HAP-1 (cell line): ENCODE results near the gene MYCBPAP.

Experiments
- DNase-seq, 2 experiments: peaks; one replicate each; pipeline ENCODE4 v3.0.0-alpha.2; 2016 to 2020; ENCODE audit warnings: low spot score in 2 of 2
- H3K27me3 ChIP-seq: fragments of 250-450 bp; sonication (Bioruptor Pico); 2 replicates; pipeline ENCODE4 v1.5.1; 2020; ENCODE audit warnings: low read depth, mild to moderate bottlenecking, moderate library complexity
- H3K36me3 ChIP-seq: fragments of 250-450 bp; sonication (Bioruptor Pico); replicated peaks from 2 replicates; pipeline ENCODE4 v1.5.1; 2020; ENCODE audit warnings: mild to moderate bottlenecking
- H3K4me1 ChIP-seq: fragments of 250-450 bp; sonication (Bioruptor Pico); 2 replicates; pipeline ENCODE4 v1.5.1; 2020; ENCODE audit warnings: mild to moderate bottlenecking
- H3K4me3 ChIP-seq: fragments of 250-450 bp; sonication (Bioruptor Pico); 2 replicates; pipeline ENCODE4 v1.5.1; 2020; ENCODE audit warnings: mild to moderate bottlenecking, moderate library complexity
- H3K9me3 ChIP-seq: fragments of 250-450 bp; sonication (Bioruptor Pico); 2 replicates; pipeline ENCODE4 v1.5.1; 2020; ENCODE audit warnings: mild to moderate bottlenecking, moderate library complexity
- in situ Hi-C: fragments of 300-500 bp; cut with MboI; formaldehyde crosslinking; loops from 3 replicates; pipeline ENCODE4 v1.14.3; 2020; ENCODE audit warnings: low sequenced_read_pairs, inconsistent platforms, mixed read lengths

Gene MYCBPAP

DNA sequence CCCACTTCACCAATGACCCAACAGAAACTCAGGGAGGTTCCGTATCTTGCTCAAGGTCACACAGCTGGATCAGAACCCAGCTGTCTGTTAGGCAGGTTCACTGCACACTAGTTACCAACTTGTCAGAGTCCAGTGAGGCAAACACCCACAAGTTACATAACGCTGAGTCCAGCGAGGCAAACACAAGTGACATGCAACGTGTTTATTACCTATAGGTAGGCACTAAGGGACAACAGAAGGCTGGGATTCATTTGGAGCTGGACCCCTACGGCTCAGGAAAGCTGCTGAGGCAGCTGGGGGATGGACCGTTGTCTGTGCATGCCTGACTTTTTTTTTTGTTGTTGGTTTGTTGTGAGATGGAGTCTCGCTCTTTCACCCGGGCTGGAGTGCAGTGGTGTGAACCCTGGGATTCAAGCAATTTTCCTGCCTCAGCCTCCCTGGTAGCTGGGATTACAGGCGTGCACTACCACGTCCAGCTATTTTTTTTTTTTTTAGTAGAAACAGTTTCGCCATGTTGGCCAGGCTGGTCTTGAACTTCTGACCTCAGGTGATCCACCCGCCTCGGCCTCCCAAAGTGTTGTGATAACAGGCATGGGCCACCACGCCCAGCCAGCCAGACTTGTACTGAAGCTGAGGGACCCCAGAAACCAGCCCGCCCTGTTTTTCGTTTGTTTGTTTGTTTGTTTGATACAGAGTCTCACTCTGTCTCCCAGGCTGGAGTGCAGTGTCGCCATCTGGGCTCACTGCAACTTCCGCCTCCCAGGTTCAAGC, 31.5 kb upstream of the MYCBPAP start:
- DNase-seq: no peak
- in situ Hi-C loops: no loop called here
- Histone ChIP-seq H3K27me3 (no peaks in the 10 kb centered on the region), H3K4me1 (peaks cover 6% of the 10 kb centered on the region; the same call in 1 of the 2 replicates), H3K9me3 (no peaks in the 10 kb centered on the region), H3K4me3 (no peak overlapping the region), H3K36me3 (peaks cover 13% of the 10 kb centered on the region)

DNA sequence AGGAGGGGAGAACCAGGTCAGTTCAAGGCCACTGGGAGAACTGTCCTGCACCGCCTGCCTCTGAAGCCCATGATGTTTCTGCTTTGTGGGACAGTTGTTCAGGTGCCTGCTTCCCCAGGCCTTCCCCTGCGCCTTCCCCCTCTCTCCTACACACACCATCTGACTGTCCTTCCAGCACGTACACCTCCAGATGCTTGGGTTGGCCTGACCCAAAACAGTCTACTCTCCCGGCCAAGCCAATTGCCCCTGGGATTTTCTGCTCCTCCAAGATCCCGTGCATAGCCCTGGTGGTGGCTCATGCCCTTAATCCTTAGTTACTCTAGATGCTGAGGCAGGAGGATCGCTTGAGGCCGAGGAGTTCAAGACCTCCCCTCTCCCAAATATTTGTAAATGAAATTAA, 30.3 kb upstream of the MYCBPAP start:
- in situ Hi-C loops: no loop called here
- no peak for DNase-seq

DNA sequence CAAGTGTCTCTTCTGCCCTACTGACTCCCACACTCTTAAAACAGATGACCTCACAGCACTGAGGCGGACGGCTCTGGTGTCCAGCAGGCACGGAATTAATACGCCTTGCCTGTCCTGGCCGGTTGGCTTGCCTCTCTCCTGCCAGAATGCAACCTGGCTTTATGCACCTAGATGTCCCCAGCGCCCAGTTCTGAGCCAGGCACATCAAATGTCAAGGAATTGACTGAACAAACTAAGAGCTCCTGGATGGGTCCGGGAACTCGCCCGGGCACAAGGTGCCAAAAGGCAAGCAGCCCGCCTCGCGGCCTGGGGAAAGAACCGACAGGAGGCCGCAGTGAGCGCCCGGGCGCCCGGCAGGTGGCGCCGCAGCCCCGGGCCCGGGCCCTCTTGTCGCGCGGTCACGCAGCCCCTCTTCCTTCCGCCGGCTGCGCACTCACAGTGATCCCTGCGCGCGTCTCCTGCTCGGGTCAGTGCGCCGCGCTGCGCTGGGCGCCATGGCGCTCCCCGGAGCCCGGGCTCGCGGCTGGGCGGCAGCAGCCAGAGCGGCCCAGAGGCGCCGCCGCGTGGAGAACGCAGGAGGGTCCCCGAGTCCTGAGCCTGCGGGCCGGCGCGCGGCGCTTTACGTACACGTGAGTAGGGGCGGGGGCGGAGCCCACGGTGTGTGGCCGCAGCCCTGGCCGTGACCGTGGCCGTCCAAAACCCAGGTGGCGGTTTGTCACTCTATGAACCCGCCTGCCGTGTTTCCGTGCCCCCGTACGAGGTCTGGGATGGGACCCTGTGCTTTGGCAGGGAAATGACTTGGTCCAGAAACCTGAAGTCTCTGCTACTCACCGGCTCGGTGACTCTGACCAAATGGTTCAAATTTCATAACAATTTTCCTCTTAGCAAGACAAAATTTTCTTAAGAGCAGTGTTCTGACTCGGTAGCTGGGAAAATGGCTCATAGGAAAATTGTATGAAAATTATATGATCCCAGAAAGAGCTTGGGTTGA, 29.6 kb upstream of the MYCBPAP start, which contains the start of gene RSAD1:
RSAD1 (plus strand) TSS at position 470 of the 991 bp plus-strand sequence; CDS start at position 495, 25 bp downstream.
- DNase-seq: peak; percentile 84 to 89
- Histone ChIP-seq H3K9me3 (no peaks in the 10 kb centered on the region), H3K36me3 (peaks cover 30% of the 10 kb centered on the region), H3K4me3 (peak within 1 kb of the TSS; percentile 51), H3K27me3 (no peaks in the 10 kb centered on the region), H3K4me1 (peaks cover 6% of the 10 kb centered on the region; the same call in 1 of the 2 replicates)
- in situ Hi-C loops: no loop called here

More for the DNA sequence above, 30.3 kb upstream of the MYCBPAP start:
- peaks cover 24% of the 10 kb centered on the region for H3K36me3 ChIP-seq
- H3K4me3 ChIP-seq: peak overlapping the region; percentile 51
- H3K4me1 ChIP-seq: peaks cover 6% of the 10 kb centered on the region; the same call in 1 of the 2 replicates
- no peaks in the 10 kb centered on the region for H3K9me3 ChIP-seq
- H3K27me3 ChIP-seq: no peaks in the 10 kb centered on the region

DNA sequence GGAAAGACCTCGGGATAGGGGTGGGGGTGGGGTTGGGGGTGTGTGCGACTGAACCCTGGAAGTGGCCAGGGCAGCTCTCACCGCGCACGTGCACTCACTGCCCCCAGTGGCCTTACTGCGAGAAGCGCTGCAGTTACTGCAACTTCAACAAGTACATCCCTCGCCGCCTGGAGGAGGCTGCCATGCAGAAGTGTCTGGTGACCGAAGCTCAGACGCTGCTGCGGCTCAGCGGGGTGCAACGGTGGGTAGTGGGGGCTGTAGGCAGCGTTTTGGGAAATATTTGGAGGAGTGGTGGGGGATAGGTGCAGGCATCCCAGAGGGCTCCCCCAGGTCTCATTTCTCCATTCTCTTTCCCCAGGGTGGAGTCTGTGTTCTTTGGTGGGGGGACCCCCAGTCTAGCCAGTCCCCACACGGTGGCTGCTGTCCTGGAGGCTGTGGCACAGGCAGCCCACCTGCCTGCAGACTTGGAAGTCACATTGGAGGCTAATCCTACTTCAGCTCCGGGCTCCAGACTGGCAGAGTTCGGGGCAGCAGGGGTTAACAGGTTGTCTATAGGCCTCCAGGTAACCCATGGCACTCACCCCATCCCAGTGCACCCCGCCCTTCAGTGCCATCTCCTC, 28.6 kb upstream of the MYCBPAP start:
- Histone ChIP-seq H3K4me3 (peak overlapping the region; percentile 51), H3K9me3 (no peaks in the 10 kb centered on the region), H3K27me3 (no peaks in the 10 kb centered on the region), H3K36me3 (peaks cover 39% of the 10 kb centered on the region), H3K4me1 (peaks cover 6% of the 10 kb centered on the region; the same call in 1 of the 2 replicates)
- DNase-seq: peak; percentile 81 to 89
- in situ Hi-C loops: loop anchor here (10.0 kb wide), 1 partner anchor 145 kb away; no protein-coding TSS in a partner anchor

DNA sequence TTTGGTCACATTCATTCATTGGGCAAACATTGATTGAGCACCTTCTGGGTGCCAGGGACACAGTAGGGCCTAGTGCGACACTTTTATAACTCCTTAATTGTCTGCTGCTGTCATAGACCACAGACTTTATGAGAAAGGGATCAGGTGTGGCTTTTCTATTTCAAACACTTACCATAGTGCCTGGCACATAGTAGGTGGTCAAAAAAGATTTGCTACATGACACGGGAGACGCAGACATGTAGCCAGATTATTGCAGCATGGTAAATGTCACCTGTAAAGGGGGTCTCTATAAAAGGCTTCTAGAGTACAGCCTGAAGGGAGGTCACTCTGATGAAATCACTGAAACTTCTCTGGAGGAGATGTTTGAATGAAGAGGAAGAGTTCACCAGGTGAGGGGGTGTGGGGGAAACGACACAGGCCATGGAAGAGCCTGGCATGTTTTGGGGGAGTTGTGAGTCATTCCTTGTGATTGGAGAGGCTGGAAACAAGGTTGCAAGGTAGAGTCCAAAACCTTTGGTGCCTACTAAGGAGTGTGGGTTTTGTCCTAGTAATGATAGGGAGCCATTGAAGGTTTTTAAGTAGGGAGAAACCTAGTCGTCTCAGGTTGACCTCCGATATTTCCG, 28.0 kb upstream of the MYCBPAP start:
- no peaks in the 10 kb centered on the region for H3K27me3 ChIP-seq
- in situ Hi-C loops: loop anchor here (10.0 kb wide), 1 partner anchor 145 kb away; no protein-coding TSS in a partner anchor
- no peak for DNase-seq
- peaks cover 6% of the 10 kb centered on the region; the same call in 1 of the 2 replicates for H3K4me1 ChIP-seq
- H3K4me3 ChIP-seq: peak overlapping the region; percentile 51; the same call in 1 of the 2 replicates
- no peaks in the 10 kb centered on the region for H3K9me3 ChIP-seq
- peaks cover 44% of the 10 kb centered on the region for H3K36me3 ChIP-seq

DNA sequence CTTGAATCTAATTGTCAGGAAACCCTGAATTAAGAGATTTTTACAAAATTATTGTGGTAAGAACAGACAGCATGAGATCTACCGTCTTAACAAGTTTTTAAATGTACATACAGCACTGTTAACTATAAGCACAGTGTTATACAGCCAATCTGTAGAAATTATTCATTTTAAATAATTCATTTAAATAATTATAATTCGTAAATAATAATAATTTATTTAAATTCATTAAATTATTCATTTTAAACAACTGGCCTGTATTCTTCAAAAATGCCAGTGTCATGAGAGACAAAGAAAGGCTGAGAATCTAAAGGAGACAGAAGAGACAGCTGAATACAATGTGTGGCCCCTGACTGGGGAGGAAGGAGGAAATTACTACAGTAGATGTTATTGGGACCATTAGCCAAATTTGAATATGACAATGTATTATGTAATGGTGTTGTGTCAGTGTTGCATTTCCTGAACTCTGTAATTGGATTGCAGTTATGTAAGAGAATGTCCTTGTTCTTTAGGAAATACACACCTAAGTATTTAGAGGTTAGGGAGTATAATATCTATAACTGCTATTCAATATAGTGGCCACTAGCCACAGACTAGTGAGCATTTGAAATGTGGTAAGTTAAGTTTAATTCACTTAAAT, 27.3 kb upstream of the MYCBPAP start:
- in situ Hi-C loops: loop anchor here (10.0 kb wide), 1 partner anchor 144 kb away; no protein-coding TSS in a partner anchor
- peaks cover 51% of the 10 kb centered on the region for H3K36me3 ChIP-seq

DNA sequence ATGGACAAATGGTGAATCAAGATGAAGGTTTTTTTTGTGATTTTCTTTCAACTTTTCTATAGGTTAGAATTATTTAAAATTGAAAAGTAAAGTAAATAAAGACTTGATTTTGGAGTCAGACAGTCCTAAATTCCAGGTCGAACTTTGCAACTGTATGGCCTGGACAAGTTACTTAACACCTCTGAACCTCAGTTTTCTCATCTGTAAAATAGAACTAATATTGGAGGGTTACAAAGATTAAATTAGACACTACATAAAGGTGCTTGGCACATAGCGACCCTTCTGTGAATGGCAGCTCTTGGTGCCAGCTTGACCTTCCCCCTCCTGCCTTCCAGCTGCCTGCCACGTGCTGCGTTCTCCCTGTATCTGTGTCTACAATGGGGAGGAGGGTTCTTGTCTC, 26.6 kb upstream of the MYCBPAP start:
- no peak overlapping the region for H3K4me3 ChIP-seq
- peaks cover 51% of the 10 kb centered on the region for H3K36me3 ChIP-seq
- H3K9me3 ChIP-seq: no peaks in the 10 kb centered on the region
- peaks cover 6% of the 10 kb centered on the region; the same call in 1 of the 2 replicates for H3K4me1 ChIP-seq
- in situ Hi-C loops: loop anchor here (10.0 kb wide), 1 partner anchor 143 kb away; no protein-coding TSS in a partner anchor
- H3K27me3 ChIP-seq: no peaks in the 10 kb centered on the region
- DNase-seq: no peak

More for the DNA sequence above, 27.3 kb upstream of the MYCBPAP start:
- Histone ChIP-seq H3K27me3 (no peaks in the 10 kb centered on the region), H3K4me3 (no peak overlapping the region), H3K4me1 (peaks cover 6% of the 10 kb centered on the region; the same call in 1 of the 2 replicates), H3K9me3 (no peaks in the 10 kb centered on the region)
- DNase-seq: no peak

DNA sequence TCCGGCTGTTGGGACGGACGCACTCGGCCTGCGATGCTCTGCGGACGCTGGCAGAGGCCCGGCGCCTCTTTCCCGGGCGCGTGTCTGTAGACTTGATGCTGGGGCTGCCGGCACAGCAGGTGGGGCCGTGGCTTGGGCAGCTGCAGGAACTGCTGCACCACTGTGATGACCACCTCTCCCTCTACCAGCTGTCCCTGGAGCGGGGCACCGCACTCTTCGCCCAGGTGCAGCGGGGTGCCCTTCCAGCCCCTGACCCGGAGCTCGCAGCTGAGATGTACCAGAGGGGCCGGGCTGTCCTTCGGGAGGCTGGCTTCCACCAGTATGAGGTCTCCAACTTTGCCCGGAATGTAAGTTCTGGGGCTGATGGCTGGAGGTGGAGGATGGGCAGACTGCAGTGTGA, 26.1 kb upstream of the MYCBPAP start:
- no peak for DNase-seq
- no peaks in the 10 kb centered on the region for H3K9me3 ChIP-seq
- no peak overlapping the region for H3K4me3 ChIP-seq
- no peaks in the 10 kb centered on the region for H3K27me3 ChIP-seq
- H3K4me1 ChIP-seq: peaks cover 6% of the 10 kb centered on the region; the same call in 1 of the 2 replicates
- in situ Hi-C loops: loop anchor here (10.0 kb wide), 1 partner anchor 143 kb away; no protein-coding TSS in a partner anchor
- peaks cover 51% of the 10 kb centered on the region for H3K36me3 ChIP-seq

DNA sequence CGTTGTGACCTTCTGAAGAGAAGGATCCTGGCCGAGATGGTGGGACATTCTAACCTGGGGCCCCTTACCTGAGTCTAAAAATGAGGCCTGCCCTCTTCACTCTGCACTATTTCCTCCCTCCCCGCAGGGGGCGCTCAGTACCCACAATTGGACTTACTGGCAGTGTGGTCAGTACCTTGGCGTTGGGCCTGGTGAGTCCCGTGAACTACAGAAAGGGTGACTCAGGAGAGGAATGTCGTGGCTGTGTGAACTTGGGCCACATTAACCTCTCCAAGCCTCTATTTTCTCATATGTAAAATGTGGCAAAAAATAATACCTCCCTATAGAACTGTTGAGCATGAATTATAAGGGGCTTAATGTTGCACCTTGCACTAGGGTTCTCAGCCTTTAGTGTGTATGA, 25.7 kb upstream of the MYCBPAP start:
- Histone ChIP-seq H3K27me3 (no peaks in the 10 kb centered on the region), H3K4me1 (peaks cover 6% of the 10 kb centered on the region; the same call in 1 of the 2 replicates), H3K4me3 (no peak overlapping the region), H3K36me3 (peaks cover 51% of the 10 kb centered on the region), H3K9me3 (no peaks in the 10 kb centered on the region)
- DNase-seq: peak; percentile 64 to 90
- in situ Hi-C loops: loop anchor here (10.0 kb wide), 1 partner anchor 142 kb away; no protein-coding TSS in a partner anchor

DNA sequence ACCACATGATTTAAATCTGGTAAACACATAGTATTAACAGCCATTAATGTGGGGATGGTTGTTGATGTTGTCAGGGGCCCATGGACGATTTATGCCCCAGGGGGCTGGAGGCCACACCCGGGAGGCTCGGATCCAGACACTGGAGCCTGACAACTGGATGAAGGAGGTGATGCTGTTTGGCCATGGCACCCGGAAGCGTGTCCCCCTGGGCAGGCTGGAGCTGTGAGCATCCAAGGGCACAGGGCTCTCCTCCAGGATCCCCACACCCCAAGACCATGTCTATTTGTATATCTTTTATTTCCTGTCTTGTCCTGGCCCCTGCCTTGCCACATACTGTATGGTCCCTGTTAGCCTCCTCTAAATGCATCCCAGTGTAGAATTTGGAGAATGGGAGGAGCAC, 25.0 kb upstream of the MYCBPAP start:
- DNase-seq: no peak
- Histone ChIP-seq H3K9me3 (no peaks in the 10 kb centered on the region), H3K27me3 (no peaks in the 10 kb centered on the region), H3K4me1 (peaks cover 5% of the 10 kb centered on the region; the same call in 1 of the 2 replicates), H3K4me3 (no peak overlapping the region), H3K36me3 (peaks cover 51% of the 10 kb centered on the region)
- in situ Hi-C loops: loop anchor here (10.0 kb wide), 1 partner anchor 142 kb away; no protein-coding TSS in a partner anchor

DNA sequence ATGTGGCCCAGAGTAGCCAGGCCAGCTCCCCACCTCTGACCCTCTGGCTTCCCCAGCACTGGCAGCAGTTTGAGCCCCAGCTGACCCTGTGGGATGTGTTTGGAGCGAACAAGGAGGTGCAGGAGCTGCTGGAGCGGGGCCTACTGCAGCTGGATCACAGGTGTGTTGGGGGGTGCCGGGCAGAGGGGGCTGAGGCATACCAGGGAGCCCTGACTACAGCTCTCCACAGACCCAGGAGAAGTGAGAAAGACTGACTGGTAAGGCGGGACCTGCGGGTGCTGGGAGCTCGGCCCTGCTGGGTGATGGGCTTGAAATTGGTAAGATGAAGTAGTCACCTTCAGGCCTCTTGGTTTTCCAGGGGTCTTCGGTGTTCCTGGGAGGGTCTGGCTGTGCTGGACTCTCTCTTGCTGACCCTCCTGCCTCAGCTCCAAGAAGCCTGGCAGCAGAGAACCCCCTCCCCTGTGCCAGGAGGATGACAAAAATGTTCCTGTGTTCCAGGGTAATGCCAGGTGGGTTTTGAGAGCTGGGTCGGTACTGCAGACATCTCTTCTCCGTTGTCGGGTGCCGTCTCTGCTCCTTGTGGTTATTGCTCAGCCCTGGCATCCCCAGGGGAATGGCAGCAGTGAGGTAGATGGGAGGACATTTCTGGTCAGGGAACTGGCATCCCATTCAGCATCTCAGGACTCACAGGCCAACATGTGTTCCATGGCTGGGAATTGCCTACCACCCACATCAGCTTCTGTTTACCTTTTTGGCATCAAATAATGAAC, 23.7 kb upstream of the MYCBPAP start:
- in situ Hi-C loops: loop anchor here (10.0 kb wide), 1 partner anchor 140 kb away; no protein-coding TSS in a partner anchor
- Histone ChIP-seq H3K36me3 (peaks cover 51% of the 10 kb centered on the region), H3K27me3 (no peaks in the 10 kb centered on the region), H3K9me3 (no peaks in the 10 kb centered on the region), H3K4me1 (0 out of 2 replicates have a peak, but pooled peaks cover 2% of the 10 kb centered on the region), H3K4me3 (no peak overlapping the region)
- DNase-seq: no peak
